OCI-LY3 (cell line): ENCODE results near the gene SYT8.

ENCODE experiments used
- CTCF ChIP-seq: fragments of 200-600, 300-600 bp; sonication (generic); IDR thresholded peaks from 2 replicates; pipeline ENCODE4 v1.5.1; 2014; ENCODE audit warnings: antibody characterized with exemption, low read length, low read depth
- EZH2phosphoT487 ChIP-seq: fragments of 200-600 bp; shearing (Covaris generic); IDR thresholded peaks from 2 replicates; pipeline ENCODE4 v1.6.1; 2018; ENCODE audit warnings: antibody characterized with exemption, mixed run types, low read depth

GRCh38 chr11:1839924-1840779 is 5.4 kb downstream of the SYT8 start:
- TF ChIP-seq CTCF: no peak; the same call in 1 of the 2 replicates
- no peak for TF ChIP-seq EZH2phosphoT487
